ENCODE data around the gene PCDHGA9.
"Not testable (repeated sequence)": the region's sequence is repeated elsewhere in the genome, so short reads cannot be mapped to it uniquely, and the experiment has no call there.

Gene PCDHGA9

GRCh38 chr5:141384471-141385267, 17.9 kb upstream of the PCDHGA9 start:
- DNase-seq (ENCODE audit: low read depth) = no peak

GRCh38 chr5:141387557-141388311, 14.8 kb upstream of the PCDHGA9 start, which contains the start of gene PCDHGB4:
TSS of gene PCDHGB4 (plus strand) at chr5:141387698. CDS start at chr5:141387885, 187 bp downstream.
- DNase-seq (ENCODE audit: low read depth) = not testable (repeated sequence)

- no peak for DNase-seq (ENCODE audit: low read depth)
These were observed 13.9 kb upstream of the PCDHGA9 start for GRCh38 chr5:141388661-141389060.

- no peak for DNase-seq (ENCODE audit: low read depth)
These were observed 13.2 kb upstream of the PCDHGA9 start for GRCh38 chr5:141389153-141390042.

- no peak for DNase-seq (ENCODE audit: low read depth)
These were observed 10.0 kb upstream of the PCDHGA9 start, which contains the start of gene PCDHGA8 for GRCh38 chr5:141392429-141393198. TSS of gene PCDHGA8 (plus strand) at chr5:141392633. CDS start at chr5:141392814, 181 bp downstream.

- DNase-seq (ENCODE audit: low read depth) = no peak
These were observed 9.3 kb upstream of the PCDHGA9 start for GRCh38 chr5:141393267-141393666.

GRCh38 chr5:141394401-141395187, 8.0 kb upstream of the PCDHGA9 start:
- not testable (repeated sequence) for DNase-seq (ENCODE audit: low read depth)

GRCh38 chr5:141397756-141398551, 4.6 kb upstream of the PCDHGA9 start, which contains the start of gene PCDHGB5:
TSS of gene PCDHGB5 (plus strand) at chr5:141397947. CDS start at chr5:141398128, 181 bp downstream.
- DNase-seq (ENCODE audit: low read depth) = not testable (repeated sequence)

- no peak for DNase-seq (ENCODE audit: low read depth)
These were observed 4.0 kb upstream of the PCDHGA9 start for GRCh38 chr5:141398608-141399007.

GRCh38 chr5:141399555-141400258, 2.9 kb upstream of the PCDHGA9 start:
- DNase-seq (ENCODE audit: low read depth) = no peak

- DNase-seq (ENCODE audit: low read depth) = no peak
These were observed 809 bp downstream of the PCDHGA9 start for GRCh38 chr5:141403387-141403786.

GRCh38 chr5:141407790-141408505, 5.4 kb downstream of the PCDHGA9 start, which contains the start of gene PCDHGB6:
TSS of gene PCDHGB6 (plus strand) at chr5:141408021. CDS start at chr5:141408203, 182 bp downstream.
- DNase-seq (ENCODE audit: low read depth) = not testable (repeated sequence)

GRCh38 chr5:141409598-141410306, 7.2 kb downstream of the PCDHGA9 start:
- DNase-seq (ENCODE audit: low read depth) = no peak

- no peak for DNase-seq (ENCODE audit: low read depth)
These were observed 9.0 kb downstream of the PCDHGA9 start for GRCh38 chr5:141411575-141411974.

- DNase-seq (ENCODE audit: low read depth) = no peak
These were observed 10.4 kb downstream of the PCDHGA9 start, which contains the start of gene PCDHGA10 for GRCh38 chr5:141412854-141413539. TSS of gene PCDHGA10 (plus strand) at chr5:141412987. CDS start at chr5:141413176, 189 bp downstream.

GRCh38 chr5:141413540-141414069, 11.0 kb downstream of the PCDHGA9 start:
- no peak for DNase-seq (ENCODE audit: low read depth)

All from GM04504 (cell line).